ENCODE data around the gene UBL4B.

UBL4B gene

GRCh38 chr1:110100335-110100734, 11.9 kb upstream of the UBL4B start:
- no peak overlapping the region for H3K4me3 ChIP-seq (ENCODE audit: low read depth, low read length)
- DNase-seq (ENCODE audit: low read depth, low spot score), result no peak
- no peak for TF ChIP-seq CTCF (IDR thresholded peaks at IDR 0.05; ENCODE audit: low read depth, low read length)
- in situ Hi-C loops (cut with HindIII; ENCODE audit: low sequenced_read_pairs), result no loop called here

- no peak for TF ChIP-seq CTCF (IDR thresholded peaks at IDR 0.05; ENCODE audit: low read depth, low read length)
- in situ Hi-C loops (cut with HindIII; ENCODE audit: low sequenced_read_pairs), result no loop called here
- H3K4me3 ChIP-seq (ENCODE audit: low read depth, low read length), result no peak overlapping the region
- DNase-seq (ENCODE audit: low read depth, low spot score), result no peak
Observed at GRCh38 chr1:110102081-110102480, 10.2 kb upstream of the UBL4B start.

- peak; percentile 96 for TF ChIP-seq CTCF (IDR thresholded peaks at IDR 0.05; ENCODE audit: low read depth, low read length)
- H3K4me3 ChIP-seq (ENCODE audit: low read depth, low read length), result no peak overlapping the region
- in situ Hi-C loops (cut with HindIII; ENCODE audit: low sequenced_read_pairs), result no loop called here
- peak; percentile 62 for DNase-seq (ENCODE audit: low read depth, low spot score)
Observed at GRCh38 chr1:110106013-110106941, 6.0 kb upstream of the UBL4B start.

GRCh38 chr1:110107867-110108469, 4.3 kb upstream of the UBL4B start:
- H3K4me3 ChIP-seq (ENCODE audit: low read depth, low read length), result no peak overlapping the region
- in situ Hi-C loops (cut with HindIII; ENCODE audit: low sequenced_read_pairs), result no loop called here
- no peak for TF ChIP-seq CTCF (IDR thresholded peaks at IDR 0.05; ENCODE audit: low read depth, low read length)
- DNase-seq (ENCODE audit: low read depth, low spot score), result no peak

GRCh38 chr1:110111081-110111480, 1.2 kb upstream of the UBL4B start:
- H3K4me3 ChIP-seq (ENCODE audit: low read depth, low read length), result no peak overlapping the region
- no peak for DNase-seq (ENCODE audit: low read depth, low spot score)
- TF ChIP-seq CTCF (IDR thresholded peaks at IDR 0.05; ENCODE audit: low read depth, low read length), result no peak
- in situ Hi-C loops (cut with HindIII; ENCODE audit: low sequenced_read_pairs), result no loop called here

GRCh38 chr1:110112656-110113055, 413 bp downstream of the UBL4B start:
- in situ Hi-C loops (cut with HindIII; ENCODE audit: low sequenced_read_pairs), result no loop called here
- TF ChIP-seq CTCF (IDR thresholded peaks at IDR 0.05; ENCODE audit: low read depth, low read length), result no peak

More at GRCh38 chr1:110112656-110113055, 413 bp downstream of the UBL4B start:
- DNase-seq (ENCODE audit: low read depth, low spot score), result no peak
- H3K4me3 ChIP-seq (ENCODE audit: low read depth, low read length), result no peak overlapping the region
